Measurements from ENCODE around the gene SLK. TPM values are rescaled to one million over a fixed set of nuclear protein-coding genes. Genes with fewer than 3 reads are reported as not detected.

Gene SLK
- total RNA-seq, 1 experiment from 2014 or later: 39.1 TPM

DNA sequence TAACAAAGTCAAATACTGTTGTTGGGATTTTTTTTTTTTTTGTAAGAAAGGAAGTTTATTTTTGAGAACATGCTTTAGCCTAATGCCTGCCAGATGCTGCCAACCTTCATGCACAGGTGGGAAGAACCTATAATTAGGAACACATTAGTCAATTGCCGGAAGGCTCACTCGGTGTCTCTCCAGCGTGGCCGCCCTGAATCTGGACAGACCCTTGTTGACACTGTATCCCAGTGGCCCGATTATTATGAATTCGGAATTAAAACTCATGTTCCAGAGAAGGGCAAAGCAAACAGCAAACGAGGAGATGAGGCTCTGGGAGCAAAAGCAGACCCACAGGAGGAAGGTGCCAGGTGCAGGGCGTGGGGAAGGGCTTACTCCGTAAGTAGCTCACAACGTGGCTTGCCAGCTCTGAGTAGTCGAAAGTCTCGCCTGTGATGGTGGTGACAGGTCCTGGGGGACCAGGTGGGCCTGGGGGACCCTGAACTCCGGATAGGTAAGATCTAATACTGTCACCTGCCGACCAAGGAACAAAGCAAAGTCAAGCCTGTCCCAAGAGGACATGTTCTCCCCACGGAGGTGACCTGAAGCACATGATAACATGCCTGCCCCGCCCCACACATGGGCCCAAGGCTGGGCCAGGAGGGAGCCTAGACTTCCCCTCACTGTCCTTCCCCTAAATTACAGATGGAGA lies 70.5 kb downstream of the SLK start:
- POLR2A ChIA-PET (ENCODE audit: low non-redundant PET): no interaction called here
- no TSS peak for BruUV-seq (replicated peaks)
- no peak overlapping the region for H3K4me3 ChIP-seq (ENCODE audit: low read depth, low read length, poor library complexity, severe bottlenecking)

GRCh38 chr10:104038537-104038936 lies 71.6 kb downstream of the SLK start:
- Histone ChIP-seq H3K4me1 (ENCODE audit: insufficient read depth, low read length, poor library complexity, severe bottlenecking) (no peaks in the 10 kb centered on the region), H3K27ac (ENCODE audit: low read depth, low read length, poor library complexity, severe bottlenecking) (no peak overlapping the region), H3K9me3 (ENCODE audit: low read depth, low read length, poor library complexity, severe bottlenecking) (no peaks in the 10 kb centered on the region), H3K27me3 (replicated peaks; ENCODE audit: insufficient read depth, low read depth, low read length, poor library complexity) (no peaks in the 10 kb centered on the region), H3K36me3 (ENCODE audit: insufficient read depth, low read length, poor library complexity, severe bottlenecking) (no peaks in the 10 kb centered on the region), H3K4me3 (ENCODE audit: low read depth, low read length, poor library complexity, severe bottlenecking) (no peak overlapping the region)
- CTCF ChIA-PET: no interaction called here
- POLR2A ChIA-PET (ENCODE audit: low non-redundant PET): no interaction called here
- no peak for TF ChIP-seq CTCF (conservative IDR thresholded peaks at IDR 0.05; ENCODE audit: low read depth, low read length)
- no peak for DNase-seq (ENCODE audit: low spot score)
- BruUV-seq (replicated peaks): no TSS peak
- intact Hi-C loops (cut with micrococcal nuclease; ENCODE audit: unreplicated experiment): no loop called here

More for the DNA sequence above, 70.5 kb downstream of the SLK start:
- no peaks in the 10 kb centered on the region for H3K4me1 ChIP-seq (ENCODE audit: insufficient read depth, low read length, poor library complexity, severe bottlenecking)
- no peaks in the 10 kb centered on the region for H3K27me3 ChIP-seq (replicated peaks; ENCODE audit: insufficient read depth, low read depth, low read length, poor library complexity)
- intact Hi-C loops (cut with micrococcal nuclease; ENCODE audit: unreplicated experiment): no loop called here
- CTCF ChIA-PET: no interaction called here
- DNase-seq (ENCODE audit: low spot score): no peak
- no peak for TF ChIP-seq EZH2 (IDR thresholded peaks at IDR 0.05; ENCODE audit: borderline replicate concordance, low read depth, low read length, poor library complexity, severe bottlenecking)
- TF ChIP-seq CTCF (conservative IDR thresholded peaks at IDR 0.05; ENCODE audit: low read depth, low read length): no peak
- no peak overlapping the region for H3K27ac ChIP-seq (ENCODE audit: low read depth, low read length, poor library complexity, severe bottlenecking)
- no peaks in the 10 kb centered on the region for H3K36me3 ChIP-seq (ENCODE audit: insufficient read depth, low read length, poor library complexity, severe bottlenecking)
- no peaks in the 10 kb centered on the region for H3K9me3 ChIP-seq (ENCODE audit: low read depth, low read length, poor library complexity, severe bottlenecking)

DNA sequence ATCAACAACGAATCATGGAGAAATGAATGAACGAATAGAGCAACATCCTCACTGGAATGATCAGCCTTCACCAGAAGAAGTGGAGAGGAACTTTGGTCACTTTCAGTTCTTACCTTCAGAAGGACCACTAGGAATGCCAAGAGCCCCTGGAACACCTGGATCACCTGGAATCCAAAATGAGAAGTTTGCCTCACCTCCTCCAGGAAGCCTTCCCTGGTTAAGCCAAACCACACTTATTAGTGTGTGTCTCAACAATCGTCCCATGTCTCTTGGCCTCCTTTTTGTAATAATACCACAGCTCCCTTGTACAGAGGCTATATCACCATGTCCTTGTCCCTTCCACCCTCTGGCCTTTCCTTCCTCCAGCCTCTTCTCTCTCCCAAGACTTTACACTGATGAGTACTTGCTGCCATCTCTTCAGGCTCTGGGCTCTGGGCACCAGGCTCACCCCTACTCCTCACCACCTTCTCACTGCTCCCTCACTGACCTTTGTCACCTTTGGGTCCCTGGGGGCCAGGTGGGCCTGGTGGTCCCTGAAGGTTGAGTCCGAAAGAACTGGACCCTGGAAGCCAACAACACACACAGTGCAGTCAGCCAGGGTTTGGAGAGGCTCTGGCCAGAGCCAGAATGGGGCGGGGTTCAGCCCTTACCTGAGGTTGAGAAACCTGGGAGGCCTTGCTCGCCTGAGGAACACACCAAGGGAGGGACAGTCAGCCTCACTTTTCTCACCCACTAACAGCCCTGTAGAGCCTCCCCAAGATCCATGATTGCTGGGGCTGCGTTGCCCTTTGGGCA lies 72.2 kb downstream of the SLK start:
- intact Hi-C loops (cut with micrococcal nuclease; ENCODE audit: unreplicated experiment): no loop called here
- POLR2A ChIA-PET (ENCODE audit: low non-redundant PET): no interaction called here
- H3K9me3 ChIP-seq (ENCODE audit: low read depth, low read length, poor library complexity, severe bottlenecking): no peaks in the 10 kb centered on the region
- H3K27me3 ChIP-seq (replicated peaks; ENCODE audit: insufficient read depth, low read depth, low read length, poor library complexity): no peaks in the 10 kb centered on the region
- no peaks in the 10 kb centered on the region for H3K4me1 ChIP-seq (ENCODE audit: insufficient read depth, low read length, poor library complexity, severe bottlenecking)
- TF ChIP-seq CTCF (conservative IDR thresholded peaks at IDR 0.05; ENCODE audit: low read depth, low read length): no peak
- TF ChIP-seq EZH2 (IDR thresholded peaks at IDR 0.05; ENCODE audit: borderline replicate concordance, low read depth, low read length, poor library complexity, severe bottlenecking): no peak
- no peak overlapping the region for H3K27ac ChIP-seq (ENCODE audit: low read depth, low read length, poor library complexity, severe bottlenecking)
- CTCF ChIA-PET: no interaction called here
- no peak overlapping the region for H3K4me3 ChIP-seq (ENCODE audit: low read depth, low read length, poor library complexity, severe bottlenecking)
- no peaks in the 10 kb centered on the region for H3K36me3 ChIP-seq (ENCODE audit: insufficient read depth, low read length, poor library complexity, severe bottlenecking)
- BruUV-seq (replicated peaks): no TSS peak
- DNase-seq (ENCODE audit: low spot score): no peak
